Fibroblast of the aortic adventitia (primary cell): Measurements from ENCODE around the gene DGKZ. TPM values are rescaled to one million over a fixed set of nuclear protein-coding genes. Genes with fewer than 3 reads are reported as not detected.
A peak's percentile ranks its signal among the peaks of the same experiment; 100 is the strongest.
"Not testable (repeated sequence)": the region's sequence is repeated elsewhere in the genome, so short reads cannot be mapped to it uniquely, and the experiment has no call there.

ENCODE experiments used
- DNase-seq: peaks from one replicate; pipeline ENCODE4 v3.0.0-alpha.2; 2010; ENCODE audit warnings: low read depth
- H3K4me3 ChIP-seq: 2 replicates; pipeline ENCODE4 v1.5.1; 2011; ENCODE audit warnings: low read depth, mild to moderate bottlenecking, control low read depth, low read length, moderate library complexity
- total RNA-seq: library from RNA; depleted of rRNA; stranded (reverse); fragments of >200 nt; gene quantifications from 2 replicates; pipeline ENCODE4 v1.2.3, GENCODE V29; 2012; ENCODE audit warnings: low replicate concordance
- TF ChIP-seq, protein P1 (sequence below): IDR thresholded peaks from 2 replicates; pipeline ENCODE4 v1.5.1; 2011; ENCODE audit warnings: mild to moderate bottlenecking, low read length, control low read depth, inconsistent platforms; ENCODE audit not compliant: insufficient read depth

The DGKZ gene
- total RNA-seq, 1 donor: 37.7 TPM

DNA sequence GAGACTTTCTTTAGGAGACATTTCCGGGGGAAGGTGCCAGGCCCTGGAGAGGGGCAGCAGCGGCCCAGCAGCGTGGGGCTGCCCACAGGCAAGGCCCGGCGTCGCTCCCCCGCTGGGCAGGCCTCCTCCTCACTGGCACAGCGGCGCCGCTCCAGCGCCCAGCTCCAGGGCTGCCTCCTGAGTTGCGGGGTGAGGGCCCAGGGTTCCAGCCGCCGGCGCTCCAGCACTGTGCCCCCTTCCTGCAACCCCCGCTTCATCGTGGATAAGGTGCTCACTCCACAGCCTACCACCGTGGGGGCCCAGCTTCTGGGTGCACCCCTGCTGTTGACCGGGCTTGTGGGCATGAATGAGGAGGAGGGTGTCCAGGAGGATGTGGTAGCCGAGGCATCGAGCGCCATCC is 19.0 kb downstream of the DGKZ start:
- no peak for DNase-seq
- TF ChIP-seq, protein P1, sequence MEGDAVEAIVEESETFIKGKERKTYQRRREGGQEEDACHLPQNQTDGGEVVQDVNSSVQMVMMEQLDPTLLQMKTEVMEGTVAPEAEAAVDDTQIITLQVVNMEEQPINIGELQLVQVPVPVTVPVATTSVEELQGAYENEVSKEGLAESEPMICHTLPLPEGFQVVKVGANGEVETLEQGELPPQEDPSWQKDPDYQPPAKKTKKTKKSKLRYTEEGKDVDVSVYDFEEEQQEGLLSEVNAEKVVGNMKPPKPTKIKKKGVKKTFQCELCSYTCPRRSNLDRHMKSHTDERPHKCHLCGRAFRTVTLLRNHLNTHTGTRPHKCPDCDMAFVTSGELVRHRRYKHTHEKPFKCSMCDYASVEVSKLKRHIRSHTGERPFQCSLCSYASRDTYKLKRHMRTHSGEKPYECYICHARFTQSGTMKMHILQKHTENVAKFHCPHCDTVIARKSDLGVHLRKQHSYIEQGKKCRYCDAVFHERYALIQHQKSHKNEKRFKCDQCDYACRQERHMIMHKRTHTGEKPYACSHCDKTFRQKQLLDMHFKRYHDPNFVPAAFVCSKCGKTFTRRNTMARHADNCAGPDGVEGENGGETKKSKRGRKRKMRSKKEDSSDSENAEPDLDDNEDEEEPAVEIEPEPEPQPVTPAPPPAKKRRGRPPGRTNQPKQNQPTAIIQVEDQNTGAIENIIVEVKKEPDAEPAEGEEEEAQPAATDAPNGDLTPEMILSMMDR: no peak
- H3K4me3 ChIP-seq: no peak overlapping the region

DNA sequence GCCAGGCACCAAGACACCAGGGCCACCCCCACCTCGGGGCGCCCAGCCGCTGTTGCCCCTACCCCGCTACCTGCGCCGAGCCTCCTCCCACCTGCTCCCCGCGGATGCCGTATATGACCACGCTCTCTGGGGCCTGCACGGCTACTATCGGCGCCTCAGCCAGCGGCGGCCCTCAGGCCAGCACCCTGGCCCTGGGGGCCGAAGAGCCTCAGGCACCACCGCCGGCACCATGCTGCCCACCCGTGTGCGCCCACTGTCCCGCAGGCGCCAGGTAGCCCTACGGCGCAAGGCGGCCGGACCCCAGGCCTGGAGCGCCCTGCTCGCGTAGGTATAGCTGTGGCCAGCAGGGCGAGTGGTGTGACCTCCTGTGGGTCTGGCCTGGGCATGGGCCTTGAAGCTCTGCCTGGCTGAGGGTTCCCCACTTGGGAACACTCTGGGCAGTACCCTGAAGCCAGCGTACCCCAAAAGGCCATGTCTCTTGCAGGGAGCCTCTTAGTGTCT is 19.4 kb downstream of the DGKZ start:
- TF ChIP-seq, protein P1: no peak
- no peak overlapping the region for H3K4me3 ChIP-seq
- DNase-seq: no peak

DNA sequence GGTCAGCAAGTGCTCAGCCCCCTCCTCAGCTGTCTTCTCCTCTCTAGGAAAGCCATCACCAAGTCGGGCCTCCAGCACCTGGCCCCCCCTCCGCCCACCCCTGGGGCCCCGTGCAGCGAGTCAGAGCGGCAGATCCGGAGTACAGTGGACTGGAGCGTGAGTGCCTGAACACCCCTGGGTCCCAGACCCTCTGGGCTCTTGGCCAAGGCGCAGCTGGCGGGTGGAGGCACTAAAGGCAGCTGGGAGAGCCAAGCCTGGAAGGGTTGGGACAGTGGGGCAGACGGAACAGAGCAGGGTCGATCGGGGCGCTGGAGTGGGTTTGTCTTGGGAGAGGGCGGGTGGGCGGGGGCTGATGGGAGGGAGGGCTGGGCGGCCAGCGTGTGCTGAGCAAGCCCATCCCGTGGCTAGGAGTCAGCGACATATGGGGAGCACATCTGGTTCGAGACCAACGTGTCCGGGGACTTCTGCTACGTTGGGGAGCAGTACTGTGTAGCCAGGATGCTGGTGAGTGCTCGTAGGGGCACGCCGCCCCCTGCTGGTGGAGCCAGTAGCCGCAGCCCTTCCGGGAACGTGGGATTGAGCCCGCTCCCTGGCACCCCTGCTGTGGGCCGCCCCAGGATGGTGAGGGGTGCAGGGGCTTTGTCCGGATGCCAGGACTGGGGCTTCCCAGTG is 20.1 kb downstream of the DGKZ start:
- TF ChIP-seq, protein P1: peak; percentile 82
- no peak overlapping the region for H3K4me3 ChIP-seq
- DNase-seq: peak; percentile 44

DNA sequence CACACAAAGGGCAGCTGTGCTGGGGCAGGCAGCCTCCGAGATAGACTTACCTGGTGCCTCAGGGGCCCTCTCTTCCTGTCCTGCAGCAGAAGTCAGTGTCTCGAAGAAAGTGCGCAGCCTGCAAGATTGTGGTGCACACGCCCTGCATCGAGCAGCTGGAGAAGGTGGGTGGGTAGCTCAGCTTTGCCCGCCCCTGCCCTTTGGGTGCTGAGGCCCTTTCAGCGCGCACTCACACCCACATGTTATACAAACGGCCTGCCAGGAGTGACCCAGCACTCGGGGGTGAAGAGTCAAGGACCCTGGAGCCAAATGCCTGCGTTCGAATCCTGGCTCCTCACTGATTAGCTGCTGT is 20.6 kb downstream of the DGKZ start:
- H3K4me3 ChIP-seq: no peak overlapping the region
- DNase-seq: no peak
- TF ChIP-seq, protein P1: no peak

DNA sequence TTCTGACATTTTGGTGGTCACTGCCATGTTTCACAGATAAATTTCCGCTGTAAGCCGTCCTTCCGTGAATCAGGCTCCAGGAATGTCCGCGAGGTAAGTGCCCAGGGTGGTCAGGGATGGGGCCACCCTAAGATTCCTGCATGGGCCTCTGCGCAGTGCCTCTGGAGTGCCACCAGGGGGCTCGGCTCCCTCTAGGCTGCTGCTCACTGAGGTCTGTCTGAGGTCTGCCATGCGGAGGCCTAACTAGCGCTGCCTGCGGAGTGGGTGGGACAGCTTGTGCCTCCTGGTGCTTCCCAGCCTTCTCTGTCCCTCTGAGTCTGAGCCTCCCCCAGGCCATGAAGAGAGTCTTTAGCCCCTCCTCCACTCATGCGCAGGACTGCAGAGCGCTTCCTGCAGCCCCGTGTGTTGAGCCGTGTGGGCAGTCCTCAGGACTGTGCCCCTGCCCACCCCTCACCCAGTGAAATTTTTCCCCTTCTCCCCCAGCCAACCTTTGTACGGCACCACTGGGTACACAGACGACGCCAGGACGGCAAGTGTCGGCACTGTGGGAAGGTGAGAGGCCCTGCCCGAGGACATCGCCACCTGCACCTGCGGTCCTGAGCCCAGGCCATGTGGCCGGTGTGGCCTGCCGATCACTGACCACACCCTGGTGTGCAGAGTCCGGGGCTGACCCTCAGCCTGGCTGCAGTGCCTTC is 22.3 kb downstream of the DGKZ start:
- DNase-seq: peak; percentile 58
- no peak overlapping the region for H3K4me3 ChIP-seq
- TF ChIP-seq, protein P1: peak; percentile 95

DNA sequence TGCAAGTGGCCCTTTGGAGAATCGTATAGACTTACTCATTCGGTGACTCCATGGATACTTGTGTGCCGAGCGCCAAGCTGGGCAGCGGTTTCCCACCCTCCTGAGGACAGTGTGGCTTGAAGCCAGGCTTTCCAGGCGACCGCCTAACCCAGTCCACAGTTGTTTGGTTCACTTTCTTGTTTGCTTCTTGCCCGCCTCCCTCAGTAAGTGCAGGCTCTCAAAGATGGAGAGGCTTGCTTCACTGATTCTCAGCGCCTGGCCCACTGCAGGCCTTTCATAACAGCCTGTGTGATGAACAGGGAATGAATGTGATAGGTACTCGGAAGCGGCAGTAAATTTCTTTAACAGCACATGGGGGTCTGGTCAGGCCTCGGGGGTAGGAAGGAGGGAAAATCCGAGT is 23.0 kb downstream of the DGKZ start:
- TF ChIP-seq, protein P1: no peak
- H3K4me3 ChIP-seq: no peak overlapping the region
- no peak for DNase-seq

DNA sequence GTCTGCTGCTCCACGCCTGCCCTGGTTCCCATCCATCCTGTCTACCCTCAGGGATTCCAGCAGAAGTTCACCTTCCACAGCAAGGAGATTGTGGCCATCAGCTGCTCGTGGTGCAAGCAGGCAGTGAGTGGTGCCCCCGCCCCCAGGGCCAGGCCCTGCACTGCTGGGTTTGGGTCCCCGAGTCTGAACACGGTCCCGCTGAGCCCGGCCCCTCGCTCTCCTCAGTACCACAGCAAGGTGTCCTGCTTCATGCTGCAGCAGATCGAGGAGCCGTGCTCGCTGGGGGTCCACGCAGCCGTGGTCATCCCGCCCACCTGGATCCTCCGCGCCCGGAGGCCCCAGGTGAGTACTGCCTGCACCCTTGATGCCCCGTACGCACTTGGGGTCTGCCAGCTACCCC is 24.0 kb downstream of the DGKZ start:
- DNase-seq, H3K4me3 ChIP-seq: not testable (repeated sequence)
